ENCODE results near the gene TEX261. TPM values are rescaled to one million over a fixed set of nuclear protein-coding genes. Genes with fewer than 3 reads are reported as not detected.
A peak's percentile ranks its signal among the peaks of the same experiment; 100 is the strongest.

The TEX261 gene
- polyA plus RNA-seq (2012; ENCODE audit: insufficient read length, low read depth): 41.0 TPM

DNA sequence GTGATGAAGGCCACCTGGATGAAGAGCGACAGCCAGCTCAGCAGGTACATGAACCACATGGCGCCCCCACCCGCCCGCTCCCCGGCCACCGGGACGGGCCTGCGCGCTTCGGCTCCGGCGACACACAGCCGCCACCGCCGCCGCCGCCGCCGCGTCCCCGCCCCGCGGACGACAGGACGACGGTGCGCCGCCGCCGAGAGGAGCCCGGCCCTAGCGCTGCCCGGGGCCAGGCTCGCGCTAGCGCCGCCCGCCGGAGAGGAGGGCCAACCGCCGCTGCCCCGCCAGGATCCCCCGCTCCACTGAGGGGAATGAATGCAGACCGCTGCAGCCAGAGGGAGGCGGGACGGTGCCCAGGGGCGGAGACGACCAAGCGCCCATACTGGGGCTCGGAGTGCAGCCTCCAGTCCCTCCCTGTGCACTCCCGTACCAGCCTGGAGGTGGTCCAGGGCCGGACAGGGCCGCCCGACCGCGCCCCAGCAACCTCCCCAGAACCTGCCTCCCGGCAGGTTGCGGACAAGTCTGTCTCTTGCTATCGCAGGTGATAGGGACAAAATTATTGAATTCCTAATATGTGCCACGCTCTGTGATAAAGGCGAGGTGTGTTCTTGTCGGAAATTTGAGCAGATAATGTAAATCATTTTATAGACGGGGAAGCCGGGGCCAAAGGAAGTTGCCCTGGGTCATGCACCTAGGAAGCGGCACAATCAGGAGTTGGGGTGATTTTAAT lies at the start of gene TEX261:
TSS of gene TEX261 (minus strand) at position 175 of the 727 bp plus-strand sequence. CDS start at position 59, 116 bp downstream.
- TF ChIP-seq SIN3A (IDR thresholded peaks at IDR 0.05; ENCODE audit: borderline replicate concordance, insufficient read depth, low read length): no peak
- TF ChIP-seq FOXP2 (optimal IDR thresholded peaks at IDR 0.05; ENCODE audit: borderline replicate concordance, extremely low read depth, extremely low read length, insufficient read depth): peak; percentile 85
- peak; percentile 69; the same call in 1 of the 2 replicates for TF ChIP-seq TAF1 (IDR thresholded peaks at IDR 0.05; ENCODE audit: borderline replicate concordance, insufficient read depth, low read length)
- peak; percentile 35; the same call in 1 of the 2 replicates for TF ChIP-seq POLR2AphosphoS5 (IDR thresholded peaks at IDR 0.05; ENCODE audit: low read depth, low read length)
- TF ChIP-seq, protein P1, sequence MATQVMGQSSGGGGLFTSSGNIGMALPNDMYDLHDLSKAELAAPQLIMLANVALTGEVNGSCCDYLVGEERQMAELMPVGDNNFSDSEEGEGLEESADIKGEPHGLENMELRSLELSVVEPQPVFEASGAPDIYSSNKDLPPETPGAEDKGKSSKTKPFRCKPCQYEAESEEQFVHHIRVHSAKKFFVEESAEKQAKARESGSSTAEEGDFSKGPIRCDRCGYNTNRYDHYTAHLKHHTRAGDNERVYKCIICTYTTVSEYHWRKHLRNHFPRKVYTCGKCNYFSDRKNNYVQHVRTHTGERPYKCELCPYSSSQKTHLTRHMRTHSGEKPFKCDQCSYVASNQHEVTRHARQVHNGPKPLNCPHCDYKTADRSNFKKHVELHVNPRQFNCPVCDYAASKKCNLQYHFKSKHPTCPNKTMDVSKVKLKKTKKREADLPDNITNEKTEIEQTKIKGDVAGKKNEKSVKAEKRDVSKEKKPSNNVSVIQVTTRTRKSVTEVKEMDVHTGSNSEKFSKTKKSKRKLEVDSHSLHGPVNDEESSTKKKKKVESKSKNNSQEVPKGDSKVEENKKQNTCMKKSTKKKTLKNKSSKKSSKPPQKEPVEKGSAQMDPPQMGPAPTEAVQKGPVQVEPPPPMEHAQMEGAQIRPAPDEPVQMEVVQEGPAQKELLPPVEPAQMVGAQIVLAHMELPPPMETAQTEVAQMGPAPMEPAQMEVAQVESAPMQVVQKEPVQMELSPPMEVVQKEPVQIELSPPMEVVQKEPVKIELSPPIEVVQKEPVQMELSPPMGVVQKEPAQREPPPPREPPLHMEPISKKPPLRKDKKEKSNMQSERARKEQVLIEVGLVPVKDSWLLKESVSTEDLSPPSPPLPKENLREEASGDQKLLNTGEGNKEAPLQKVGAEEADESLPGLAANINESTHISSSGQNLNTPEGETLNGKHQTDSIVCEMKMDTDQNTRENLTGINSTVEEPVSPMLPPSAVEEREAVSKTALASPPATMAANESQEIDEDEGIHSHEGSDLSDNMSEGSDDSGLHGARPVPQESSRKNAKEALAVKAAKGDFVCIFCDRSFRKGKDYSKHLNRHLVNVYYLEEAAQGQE (IDR thresholded peaks at IDR 0.05; ENCODE audit: insufficient read depth in 1 of 2, low read depth in 2 of 2, low read length in 2 of 2): no peak

DNA sequence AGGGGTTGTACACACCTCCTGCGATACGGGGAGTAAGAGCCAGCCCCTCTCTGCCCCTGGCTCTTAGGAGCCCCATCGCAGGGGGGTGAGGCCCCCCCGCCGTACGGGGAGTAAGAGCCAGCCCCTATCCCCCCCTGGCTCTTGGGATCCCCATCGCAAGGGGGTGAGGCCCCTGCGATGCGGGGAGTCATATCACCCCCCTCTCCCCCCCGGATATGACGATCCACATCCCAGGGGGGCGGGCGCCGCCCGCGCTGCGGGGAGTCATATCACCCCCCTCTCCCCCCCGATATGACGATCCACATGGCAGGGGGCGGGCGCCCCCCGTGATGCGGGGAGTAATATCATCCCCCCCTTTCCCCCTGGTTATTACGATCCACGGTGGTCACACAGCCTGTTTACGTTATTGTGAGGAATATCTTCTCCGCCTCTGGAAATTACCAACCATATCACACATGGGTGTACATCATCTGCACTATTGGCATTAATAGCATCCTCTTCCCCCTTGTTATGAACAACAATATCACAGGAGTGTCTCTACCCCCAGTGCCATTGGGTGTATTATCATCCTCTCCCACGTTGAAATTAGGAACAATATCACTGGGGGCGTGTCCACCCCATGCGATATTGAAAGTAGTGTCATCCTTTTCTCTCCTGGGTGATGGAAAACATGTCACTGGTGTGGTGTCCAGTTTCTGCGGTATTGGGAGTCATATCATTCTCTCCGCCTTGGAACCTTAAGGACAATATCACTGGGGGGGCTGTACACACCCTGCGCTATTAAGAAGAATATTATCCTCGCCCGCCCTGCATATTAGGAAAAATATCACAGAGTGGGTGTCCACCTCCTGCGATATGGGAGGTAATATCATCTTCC lies 49.1 kb upstream of the TEX261 start:
- no peak for TF ChIP-seq POLR2AphosphoS5 (IDR thresholded peaks at IDR 0.05; ENCODE audit: low read depth, low read length)
- no peak for TF ChIP-seq TAF1 (IDR thresholded peaks at IDR 0.05; ENCODE audit: borderline replicate concordance, insufficient read depth, low read length)
- no peak for TF ChIP-seq SIN3A (IDR thresholded peaks at IDR 0.05; ENCODE audit: borderline replicate concordance, insufficient read depth, low read length)
- TF ChIP-seq, protein P1 (IDR thresholded peaks at IDR 0.05; ENCODE audit: insufficient read depth in 1 of 2, low read depth in 2 of 2, low read length in 2 of 2): no peak
- TF ChIP-seq FOXP2 (optimal IDR thresholded peaks at IDR 0.05; ENCODE audit: borderline replicate concordance, extremely low read depth, extremely low read length, insufficient read depth): no peak

DNA sequence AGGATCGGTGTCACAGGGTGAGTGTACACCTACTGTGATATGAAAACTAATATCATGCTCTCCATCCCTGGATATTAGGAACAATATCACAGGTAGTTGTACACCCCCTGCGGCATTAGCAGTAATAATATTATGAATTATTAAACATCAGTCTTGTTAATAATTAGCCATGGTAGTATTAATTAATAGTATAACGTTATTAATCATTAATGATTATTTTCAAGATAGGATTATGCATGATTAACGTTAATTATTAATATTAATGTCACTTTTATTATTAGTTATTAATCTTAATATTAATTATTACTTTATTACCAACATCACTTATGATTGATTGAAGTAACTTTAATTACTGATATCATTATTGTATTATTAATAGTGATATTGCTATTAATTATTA lies 47.6 kb upstream of the TEX261 start:
- TF ChIP-seq FOXP2 (optimal IDR thresholded peaks at IDR 0.05; ENCODE audit: borderline replicate concordance, extremely low read depth, extremely low read length, insufficient read depth): no peak
- TF ChIP-seq POLR2AphosphoS5 (IDR thresholded peaks at IDR 0.05; ENCODE audit: low read depth, low read length): no peak
- TF ChIP-seq, protein P1 (IDR thresholded peaks at IDR 0.05; ENCODE audit: insufficient read depth in 1 of 2, low read depth in 2 of 2, low read length in 2 of 2): no peak
- no peak for TF ChIP-seq SIN3A (IDR thresholded peaks at IDR 0.05; ENCODE audit: borderline replicate concordance, insufficient read depth, low read length)
- TF ChIP-seq TAF1 (IDR thresholded peaks at IDR 0.05; ENCODE audit: borderline replicate concordance, insufficient read depth, low read length): no peak

DNA sequence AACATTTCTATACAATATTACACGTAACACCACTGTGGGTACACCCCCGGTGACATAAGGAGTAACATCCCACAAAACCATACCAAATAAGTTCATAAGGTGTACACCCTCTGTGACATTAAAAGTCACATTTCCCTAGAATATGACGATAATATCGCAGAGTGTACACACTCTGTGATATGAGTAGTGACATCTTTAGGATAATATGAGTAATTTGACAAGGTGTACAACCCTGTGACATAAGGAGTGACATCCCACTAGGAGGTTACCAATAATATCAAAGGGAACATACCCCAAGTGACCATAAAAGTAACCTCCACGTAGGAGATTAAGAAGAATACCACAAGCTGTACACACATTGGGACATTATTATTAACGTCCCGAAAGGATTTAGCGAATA lies 24.0 kb upstream of the TEX261 start:
- TF ChIP-seq FOXP2 (optimal IDR thresholded peaks at IDR 0.05; ENCODE audit: borderline replicate concordance, extremely low read depth, extremely low read length, insufficient read depth) (no peak), TAF1 (IDR thresholded peaks at IDR 0.05; ENCODE audit: borderline replicate concordance, insufficient read depth, low read length) (no peak), POLR2AphosphoS5 (IDR thresholded peaks at IDR 0.05; ENCODE audit: low read depth, low read length) (no peak), SIN3A (IDR thresholded peaks at IDR 0.05; ENCODE audit: borderline replicate concordance, insufficient read depth, low read length) (no peak)
- TF ChIP-seq, protein P1 (IDR thresholded peaks at IDR 0.05; ENCODE audit: insufficient read depth in 1 of 2, low read depth in 2 of 2, low read length in 2 of 2): no peak

Measured in PFSK-1 (cell line).